ENCODE results near the gene STXBP2. TPM values are rescaled to one million over a fixed set of nuclear protein-coding genes. Genes with fewer than 3 reads are reported as not detected.

The STXBP2 gene
- total and polyA plus RNA-seq, 9 of the 15 experiments (the other 6 are each of a cell fraction or from before 2014, with no cell fraction given): 2.5 to 163 (median 71.3) TPM

- no peak for FAIRE-seq
- Histone ChIP-seq H3K4me3 (no peak overlapping the region), H3K4me2 (ENCODE audit: insufficient read depth, low read length) (no peak overlapping the region), H3K9ac (ENCODE audit: insufficient read depth in 1 of 2, low read depth in 2 of 2, low read length in 2 of 2) (no peak overlapping the region), H3K27me3 (ENCODE audit: control insufficient read depth in 2 of 2, insufficient read depth in 2 of 2, low read length in 2 of 2) (no peaks in the 10 kb centered on the region; a peak in 1 of 5 replicates), H3K36me3 (ENCODE audit: control insufficient read depth, insufficient read depth, low read length) (peaks cover 59% of the 10 kb centered on the region; the same call in 2 of the 3 replicates), H3K79me2 (ENCODE audit: control insufficient read depth, insufficient read depth, low read length) (peaks cover 40% of the 10 kb centered on the region), H4K20me1 (replicated peaks; ENCODE audit: control insufficient read depth, insufficient read depth, low read length) (peaks cover 21% of the 10 kb centered on the region), H3K4me1 (replicated peaks in 1 of 2; ENCODE audit: control insufficient read depth in 2 of 2, insufficient read depth in 2 of 2, low read length in 2 of 2) (peaks cover 9 to 76% of the 10 kb centered on the region in 2 experiments; a peak in 4 of 5 replicates), H3K27ac (ENCODE audit: extremely low read depth, low read depth, low read length) (no peak overlapping the region), H2AFZ (ENCODE audit: low read depth, low read length) (no peak overlapping the region), H3K9me1 (ENCODE audit: control insufficient read depth, insufficient read depth, low read length) (no peaks in the 10 kb centered on the region), H3K9me3 (replicated peaks; ENCODE audit: control insufficient read depth, insufficient read depth, low read depth, low read length) (peaks cover 6% of the 10 kb centered on the region; the same call in 1 of the 2 replicates)
- ChIA-PET CTCF (ENCODE audit: low intra/inter-chr PET ratio) (no interaction called here), POLR2A (interaction anchor here (1.0 kb wide), 1 partner anchor 35 kb away, joined by 4 read pairs; no protein-coding TSS in a partner anchor)
- TF ChIP-seq RBFOX2 (IDR thresholded peaks at IDR 0.05; ENCODE audit: low read depth, low read length) (peak; percentile 33; the same call in 1 of the 2 replicates), POLR2G (IDR thresholded peaks at IDR 0.05; ENCODE audit: low read depth, low read length) (peak; percentile 3; the same call in 1 of the 2 replicates), ZNF232 (CRISPR knock-in tag; IDR thresholded peaks at IDR 0.05) (no peak)
- no peak for DNase-seq (ENCODE audit: extremely low read depth in 1 of 4, low spot score in 3 of 4)
- in situ Hi-C loops (cut with MboI): no loop called here
- no TSS peak for BruUV-seq (replicated peaks)
- WGBS (ENCODE audit: insufficient coverage, low coverage, missing lambda C conversion rate): 96% methylated on average over 8 of the region's 11 CpGs
- intact Hi-C loops (cut with micrococcal nuclease): no loop called here
- no peak for ATAC-seq
These were observed 3.9 kb downstream of the STXBP2 start for GRCh38 chr19:7640803-7641202.
